Measurements from ENCODE around the gene AFF4.
A peak's percentile ranks its signal among the peaks of the same experiment; 100 is the strongest.
"Not testable (repeated sequence)": the region's sequence is repeated elsewhere in the genome, so short reads cannot be mapped to it uniquely, and the experiment has no call there.

Gene AFF4

DNA sequence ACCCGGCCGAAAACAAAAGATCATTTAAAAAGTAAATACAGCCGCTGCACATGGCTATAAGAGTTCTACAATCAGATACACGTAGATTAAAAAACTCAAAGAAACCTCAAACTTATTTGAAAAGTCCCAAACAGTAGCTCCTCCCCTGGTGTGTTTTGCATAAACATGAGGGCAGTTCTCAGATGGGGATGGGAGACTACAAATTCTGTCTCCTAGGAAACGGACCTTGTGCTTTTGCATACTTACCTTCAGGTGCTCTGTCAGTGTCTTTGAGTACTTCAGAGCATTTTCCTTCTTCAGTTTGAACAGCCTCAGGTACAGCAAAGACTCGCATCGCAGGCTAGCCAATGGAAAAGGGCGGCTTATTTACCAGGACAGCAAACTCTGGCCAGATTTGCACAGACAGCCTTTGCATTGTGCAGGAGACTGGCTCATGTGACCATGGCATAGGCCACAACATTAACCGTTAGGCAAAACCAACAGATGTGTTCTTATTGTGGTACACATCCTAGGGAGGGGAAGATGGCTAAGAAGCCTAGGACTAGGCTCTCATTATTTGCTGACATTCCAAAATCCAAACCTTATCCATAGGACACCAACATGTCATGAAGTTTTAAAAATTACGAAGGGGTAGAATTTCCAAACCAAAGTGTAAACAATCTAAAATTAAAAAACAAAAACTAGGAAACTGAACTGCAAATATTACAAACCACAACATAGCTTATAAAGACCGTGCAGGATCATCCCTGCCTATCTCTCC, 77.2 kb downstream of the AFF4 start:
- no peak for FAIRE-seq

- no peak for FAIRE-seq
Observed at GRCh38 chr5:132884548-132884947, 78.9 kb downstream of the AFF4 start.

- no peak for FAIRE-seq
Observed at GRCh38 chr5:132883261-132883834, 80.1 kb downstream of the AFF4 start.

DNA sequence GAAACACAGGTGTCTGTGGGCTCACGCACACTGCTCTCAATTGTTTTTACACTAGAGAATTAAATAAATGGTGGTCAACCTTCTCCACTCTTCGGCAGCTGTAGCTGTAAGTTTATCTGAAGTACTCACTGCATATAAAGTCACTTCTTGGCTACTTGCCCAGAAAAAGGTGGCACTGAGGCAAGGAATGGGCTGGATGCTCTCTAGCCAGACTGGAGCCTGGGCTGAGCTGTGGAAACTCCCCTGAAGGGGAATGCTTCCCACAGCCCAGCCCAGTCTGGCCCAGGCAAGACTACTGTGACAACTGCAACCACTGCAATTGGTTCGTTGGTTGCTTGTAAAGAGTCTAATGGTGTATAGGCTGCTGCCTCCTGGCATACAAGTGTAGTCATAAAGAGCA, 85.5 kb downstream of the AFF4 start:
- no peak for FAIRE-seq

GRCh38 chr5:132877466-132877865, 86.0 kb downstream of the AFF4 start:
- FAIRE-seq = no peak

DNA sequence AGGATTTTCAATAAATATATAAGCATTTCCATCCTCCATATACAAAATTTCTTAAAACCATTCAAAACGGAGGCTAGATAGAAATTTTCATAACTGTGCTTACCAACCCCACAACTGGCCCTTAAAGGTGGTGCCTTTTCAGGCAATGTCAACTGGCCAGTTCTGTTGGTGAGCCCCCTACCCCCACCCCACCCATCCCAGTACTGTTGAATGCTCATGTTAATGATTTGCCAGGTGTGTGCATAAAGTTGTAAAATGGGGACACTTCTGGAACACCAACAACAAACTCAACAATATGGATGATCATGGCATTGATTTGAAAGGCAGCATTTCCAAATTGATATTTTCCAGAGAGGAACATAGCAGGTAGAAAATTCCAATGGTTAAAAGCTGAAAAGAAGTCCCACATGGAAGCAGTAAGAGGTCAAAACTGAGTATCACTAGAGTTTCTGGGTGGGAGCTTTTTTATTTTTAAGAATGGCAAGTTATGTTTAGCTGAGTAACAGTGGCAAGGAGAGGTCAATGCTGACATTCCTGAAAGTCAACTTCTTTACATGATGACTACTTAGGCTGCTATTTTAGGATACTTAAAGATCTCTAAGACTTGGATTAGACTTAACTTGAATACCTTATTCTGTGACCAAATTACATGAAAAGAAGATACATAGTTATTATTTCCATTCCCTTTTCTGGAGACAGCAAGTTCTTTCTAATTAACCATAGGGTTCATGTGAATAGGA, 87.2 kb downstream of the AFF4 start:
- FAIRE-seq = no peak

GRCh38 chr5:132873930-132874271, 89.5 kb downstream of the AFF4 start:
- FAIRE-seq = no peak

DNA sequence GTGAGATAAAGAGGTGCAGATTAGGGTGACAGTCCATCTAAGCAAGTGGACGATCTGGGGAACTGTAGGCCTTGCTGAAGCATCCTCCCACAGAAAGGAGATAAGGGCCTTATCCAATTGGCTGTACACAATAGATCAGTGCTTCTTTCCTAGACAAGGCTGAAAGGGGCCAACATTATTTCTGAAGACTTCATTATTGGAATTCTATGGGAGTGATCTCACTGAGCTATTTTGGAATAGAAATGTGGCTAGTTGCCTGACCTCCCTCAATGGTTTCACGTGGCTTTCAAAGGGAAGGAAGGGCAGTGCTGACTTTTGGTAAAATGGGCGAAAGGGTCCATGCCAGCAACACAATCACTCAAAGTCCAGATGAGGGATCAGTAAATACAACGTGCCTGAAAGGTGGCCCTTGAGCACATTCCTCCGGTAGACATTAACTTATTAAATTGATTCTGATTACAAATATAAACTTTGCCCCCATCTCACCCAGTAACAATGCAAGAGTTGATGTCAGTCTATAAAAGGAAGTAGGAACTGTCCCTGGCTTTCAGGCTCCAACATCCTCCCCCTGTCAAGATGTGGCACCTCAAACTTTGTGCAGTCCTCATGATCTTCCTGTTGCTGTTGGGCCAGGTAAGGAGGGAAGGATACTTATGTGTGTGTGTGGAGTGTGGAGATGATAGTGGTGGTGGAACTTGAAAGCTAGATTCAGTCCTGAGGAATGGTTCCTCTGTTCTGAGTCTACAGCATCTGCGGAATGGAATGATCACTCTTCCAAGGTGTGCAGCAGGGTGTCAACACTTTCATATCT, 90.1 kb downstream of the AFF4 start, which contains the start of gene LEAP2:
TSS of gene LEAP2 (plus strand) at position 550 of the 811 bp plus-strand sequence. CDS start at position 577, 27 bp downstream.
- no peak for FAIRE-seq

DNA sequence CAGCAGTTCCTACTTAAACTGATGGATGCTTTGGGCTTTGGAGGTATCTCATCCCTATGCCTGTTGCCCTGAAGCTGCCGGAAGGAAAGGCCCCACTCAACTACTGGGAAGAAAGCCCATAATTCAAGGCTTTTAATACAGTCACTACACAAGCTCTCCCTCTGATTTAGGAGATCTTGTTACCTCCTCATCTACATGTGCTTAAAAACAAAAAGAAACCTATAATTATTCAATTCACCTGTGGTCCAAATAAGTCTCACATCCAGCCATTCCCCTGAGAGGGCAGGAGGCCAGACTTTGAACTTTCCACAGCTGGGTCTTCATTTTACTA, 90.7 kb downstream of the AFF4 start:
- no peak for FAIRE-seq

DNA sequence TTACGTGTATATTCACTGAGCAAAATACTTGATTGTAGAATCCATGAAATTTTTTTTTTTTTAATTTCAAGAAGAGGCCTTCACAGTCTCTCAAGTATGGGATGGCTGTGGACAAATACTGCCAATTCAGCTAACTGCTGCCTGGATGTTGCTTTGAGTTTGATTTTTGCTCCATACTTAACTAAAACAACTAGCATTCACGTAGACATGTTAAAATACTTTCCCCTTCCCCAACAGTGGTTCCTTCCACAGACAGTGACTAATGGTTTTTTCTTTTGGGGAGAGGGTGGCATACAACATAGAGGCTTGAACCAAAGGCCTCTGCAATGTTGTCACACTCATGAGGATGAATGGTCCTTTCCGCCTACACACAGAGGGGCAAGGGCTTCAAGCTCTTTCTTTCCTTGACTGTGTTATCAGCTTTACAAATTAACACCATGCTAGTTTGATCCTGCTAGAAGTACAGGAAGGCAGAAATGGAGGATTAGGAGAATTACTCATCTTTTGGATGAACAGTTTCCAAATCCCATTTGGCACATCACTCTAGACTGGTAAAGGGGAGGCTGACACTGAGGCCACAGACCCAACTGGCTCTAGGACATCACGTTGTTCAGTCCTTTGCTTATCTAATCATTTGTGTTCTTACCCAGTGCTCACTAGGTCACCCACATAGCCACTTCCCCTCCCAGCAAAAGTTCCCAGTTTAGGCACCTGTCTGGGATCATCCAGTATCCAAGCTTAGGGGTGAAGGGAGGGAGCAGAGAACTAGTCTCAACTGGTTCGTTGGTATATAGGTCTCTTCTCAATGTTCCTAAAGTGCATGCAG, 91.8 kb downstream of the AFF4 start:
- no peak for FAIRE-seq

DNA sequence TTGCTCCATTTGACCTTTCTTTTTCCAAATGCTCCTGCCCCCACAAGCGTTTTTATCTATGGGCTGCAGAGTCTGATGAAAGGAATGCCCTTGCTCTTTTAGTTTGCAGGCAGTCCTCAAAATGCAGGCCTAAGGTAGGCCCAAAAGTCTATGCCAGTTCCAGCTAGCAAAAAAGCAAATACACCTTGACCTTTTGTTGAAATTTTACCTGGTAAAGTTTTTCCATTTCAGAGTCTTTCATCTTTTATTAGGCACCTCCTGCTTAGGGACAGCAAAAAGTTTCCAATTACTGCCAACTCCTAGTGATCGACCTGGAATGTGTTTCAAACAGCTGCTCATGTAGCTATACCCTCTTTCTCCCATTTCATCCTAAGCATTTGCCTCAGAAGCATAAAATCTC, 92.6 kb downstream of the AFF4 start:
- no peak for FAIRE-seq

DNA sequence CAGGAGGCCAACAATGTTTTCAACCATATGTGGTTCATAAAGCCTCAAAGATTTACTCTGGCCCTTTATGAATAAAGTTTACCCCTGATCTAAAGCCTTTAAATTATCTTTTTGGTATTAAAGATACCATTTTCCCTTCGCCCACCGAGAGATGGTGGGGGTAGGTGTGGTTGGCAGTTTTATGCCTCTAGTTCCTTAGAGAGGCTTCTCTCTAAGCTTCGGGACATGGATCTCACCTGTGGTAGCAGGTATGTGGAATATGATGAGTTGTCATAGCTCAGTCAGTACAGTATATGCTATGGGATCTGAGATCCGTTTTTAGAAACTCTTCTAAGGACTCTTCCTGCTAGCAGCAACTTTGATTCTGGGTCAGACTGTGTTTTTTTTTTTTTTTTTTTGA, 94.7 kb downstream of the AFF4 start:
- no peak for FAIRE-seq

DNA sequence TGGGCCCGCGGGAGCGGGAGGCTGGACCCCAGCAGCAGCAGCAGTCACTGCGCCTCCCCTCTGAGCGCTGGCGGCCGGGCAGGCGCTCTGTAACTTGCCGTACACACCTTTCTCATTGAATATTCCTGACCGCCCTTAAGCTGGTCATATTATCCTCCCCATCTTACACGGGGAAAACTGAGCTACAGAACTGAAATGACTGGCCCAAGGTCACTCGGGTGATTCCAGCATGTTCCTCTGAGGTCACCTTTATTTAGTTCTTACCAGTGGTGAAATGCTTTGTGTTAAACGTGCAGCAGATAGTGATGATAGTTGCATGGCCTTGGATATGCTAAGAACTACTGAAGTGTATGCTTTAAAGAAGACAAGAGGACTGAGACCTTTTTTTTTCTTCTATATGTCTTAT, 96.4 kb downstream of the AFF4 start:
- no peak for FAIRE-seq

GRCh38 chr5:132866342-132867045, 96.9 kb downstream of the AFF4 start, which contains the start of the genes GDF9 and UQCRQ:
TSS of gene GDF9 (minus strand) at chr5:132866469. CDS start at chr5:132864533, 1,936 bp downstream.
TSS of gene UQCRQ (plus strand) at chr5:132866642. CDS start at chr5:132866882, 240 bp downstream.
- peak; percentile 24 for FAIRE-seq

DNA sequence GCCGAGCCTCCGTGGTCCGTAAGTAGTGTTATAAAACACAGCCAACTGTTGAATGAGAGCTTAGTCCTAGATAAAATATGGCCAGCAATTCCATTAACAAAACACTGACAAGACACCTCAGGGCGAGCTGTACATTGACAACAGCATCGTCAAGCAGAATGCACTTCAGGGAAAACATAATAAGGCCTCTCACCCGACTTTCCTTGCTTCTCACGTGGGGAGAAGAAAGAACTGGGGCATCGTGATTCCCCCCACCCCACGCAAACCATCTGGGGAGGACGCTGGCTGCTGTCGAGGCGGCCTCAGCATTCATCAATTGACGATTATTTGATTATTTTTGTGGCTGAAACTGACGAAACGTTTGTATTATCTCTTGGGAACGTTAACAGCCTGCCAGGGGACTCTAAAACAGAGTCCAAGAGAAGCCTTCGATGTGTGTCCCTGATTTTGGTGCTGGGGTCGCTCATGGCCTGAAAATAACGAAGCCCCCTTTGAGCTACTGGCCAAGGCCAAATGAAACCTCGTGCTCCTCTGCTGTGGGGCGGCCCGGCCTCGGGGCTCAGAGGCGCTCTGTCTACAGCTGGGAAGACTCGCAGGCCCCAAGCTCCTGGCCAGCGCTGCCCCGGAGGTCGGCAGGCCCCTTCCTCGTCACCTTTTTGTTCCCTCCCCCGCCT, 97.6 kb downstream of the AFF4 start:
- no peak for FAIRE-seq

DNA sequence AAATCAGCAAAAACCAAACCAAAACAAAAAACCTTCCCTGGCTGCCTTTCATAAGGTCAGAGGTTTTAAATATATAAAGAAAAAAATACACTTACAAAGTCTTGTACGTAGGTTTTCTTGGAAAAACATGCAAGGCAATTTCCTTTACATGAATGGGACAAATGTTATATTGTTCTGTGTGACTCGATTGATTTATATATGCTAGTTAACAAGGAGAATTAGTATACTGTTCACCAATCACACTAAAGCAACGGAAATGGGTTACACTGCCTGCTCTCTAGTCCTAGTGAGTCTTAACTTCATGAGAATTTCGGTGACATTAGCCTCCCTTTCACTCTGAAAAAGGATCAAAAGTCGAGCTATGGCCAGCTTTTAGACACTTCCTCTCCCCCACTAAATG, 102.7 kb downstream of the AFF4 start:
- no peak for FAIRE-seq

DNA sequence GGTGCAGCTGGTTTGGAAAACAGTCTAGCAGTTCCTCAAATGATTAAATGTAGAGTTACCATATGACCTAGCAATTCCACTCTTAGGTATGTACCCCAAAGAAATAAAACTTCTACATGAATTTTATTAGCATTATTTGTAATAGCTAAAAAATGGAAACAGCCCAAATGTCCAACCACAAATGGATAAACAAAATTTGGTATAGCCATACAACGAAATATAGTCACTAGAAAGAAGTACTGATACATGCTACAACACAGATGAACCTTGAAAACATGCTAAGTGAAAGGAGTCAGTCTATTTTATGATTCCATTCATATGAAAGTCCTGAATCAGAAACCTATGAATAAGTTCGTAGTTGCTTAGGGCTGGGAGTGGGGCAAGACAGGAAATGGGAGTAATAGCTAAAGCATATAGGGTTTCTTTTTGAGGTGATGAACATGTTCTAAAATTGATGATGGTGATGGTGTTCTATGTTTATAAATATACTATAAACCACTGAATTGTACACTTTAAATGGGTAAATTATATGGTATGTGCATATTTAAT, 103.5 kb downstream of the AFF4 start:
- no peak for FAIRE-seq

DNA sequence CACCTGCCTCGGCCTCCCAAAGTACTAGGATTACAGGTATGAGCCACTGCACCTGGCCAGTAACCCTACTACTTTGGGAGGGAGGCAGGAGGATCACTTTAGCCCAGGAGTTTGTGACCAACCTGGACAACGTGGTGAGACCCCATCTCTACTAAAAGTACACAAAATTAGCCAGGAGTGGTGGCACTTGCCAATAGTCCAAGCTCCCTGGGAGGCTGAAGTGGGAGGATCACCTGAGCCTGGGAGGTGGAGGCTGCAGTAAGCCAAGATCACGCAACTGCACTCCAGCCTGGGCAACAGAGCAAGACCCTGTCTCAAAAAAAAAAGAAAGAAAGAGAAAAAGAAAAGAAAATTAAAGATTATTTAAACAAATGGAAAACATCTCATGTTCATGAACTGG, 107.4 kb downstream of the AFF4 start:
- no peak for FAIRE-seq

DNA sequence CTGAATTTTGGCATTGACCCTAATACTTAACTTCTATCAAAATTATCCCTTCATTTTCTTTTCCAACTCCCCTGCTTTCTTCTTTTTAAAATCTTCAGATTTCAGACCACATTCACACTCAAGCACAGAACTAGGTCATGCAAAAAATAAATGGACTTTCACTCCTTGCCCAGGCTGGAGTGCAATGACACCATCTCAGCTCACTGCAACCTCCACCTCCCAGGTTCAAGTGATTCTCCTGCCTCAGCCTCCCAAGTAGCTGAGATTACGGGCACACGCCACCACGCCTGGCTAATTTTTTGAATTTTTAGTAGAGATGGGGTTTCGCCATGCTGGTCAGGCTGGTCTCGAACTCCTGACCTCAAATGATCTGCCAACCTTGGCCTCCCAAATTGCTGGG, 108.4 kb downstream of the AFF4 start:
- not testable (repeated sequence) for FAIRE-seq

DNA sequence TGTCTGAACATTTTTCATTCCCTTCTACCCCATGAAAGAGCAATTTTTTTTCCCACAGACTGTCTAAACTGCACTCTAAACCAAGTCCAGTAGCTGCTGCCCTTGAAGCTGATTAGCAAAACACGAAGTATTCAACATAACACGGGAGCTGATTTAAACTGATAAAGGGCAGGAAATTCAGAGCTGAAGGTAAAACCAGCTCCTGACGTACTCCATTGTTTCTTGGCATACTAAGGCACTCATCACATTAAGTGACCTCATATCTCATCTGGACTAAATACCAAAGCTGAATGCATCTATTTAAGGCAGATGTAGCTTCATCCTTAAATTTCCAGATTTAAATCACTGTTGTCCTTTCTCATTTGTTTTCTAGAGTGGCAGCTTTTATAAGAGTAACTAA, 109.1 kb downstream of the AFF4 start:
- no peak for FAIRE-seq

DNA sequence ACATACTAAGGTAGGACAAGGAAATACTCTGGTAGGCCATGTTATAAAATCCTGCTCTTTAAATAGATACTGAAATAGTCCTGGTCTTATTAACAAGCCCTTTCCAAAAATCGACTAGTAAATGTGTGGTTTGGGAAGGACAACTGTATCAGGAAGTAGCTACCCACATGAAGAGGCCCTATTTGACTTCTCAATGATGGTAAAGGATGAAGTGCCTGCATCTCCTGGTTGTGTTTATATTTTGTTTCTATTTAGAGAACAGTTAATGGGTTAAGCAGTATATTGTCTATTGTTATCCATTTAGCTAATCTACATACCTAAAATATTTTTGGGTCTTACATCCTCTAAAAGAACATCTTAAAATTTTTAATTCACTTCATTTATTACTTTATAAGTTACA, 109.6 kb downstream of the AFF4 start:
- no peak for FAIRE-seq
